ENCODE data around the gene DIP2A. TPM values are rescaled to one million over a fixed set of nuclear protein-coding genes. Genes with fewer than 3 reads are reported as not detected.

Gene DIP2A
- total and polyA plus RNA-seq, 2 experiments from 2014 or later: 18.5 to 36.3 TPM

GRCh38 chr21:46489162-46489663 is 30.5 kb downstream of the DIP2A start:
- H3K4me2 ChIP-seq: no peak overlapping the region
- peak; percentile 38; the same call in 1 of the 3 replicates for ATAC-seq
- H3K9me3 Mint-ChIP-seq: no peaks in the 10 kb centered on the region
- H3K4me3 ChIP-seq: no peak overlapping the region
- 0 out of 2 replicates have a peak overlapping the region, but pooled peaks have one; percentile 36 for H3K27ac ChIP-seq (ENCODE audit: low read depth)
- no peak overlapping the region for H3K27ac Mint-ChIP-seq
- no peak overlapping the region for H2AFZ ChIP-seq
- H3F3A ChIP-seq (replicated peaks; ENCODE audit: low read depth): no peaks in the 10 kb centered on the region
- H4K20me1 ChIP-seq (replicated peaks; ENCODE audit: insufficient read depth): peaks cover 20% of the 10 kb centered on the region
- H3K36me3 ChIP-seq (ENCODE audit: insufficient read depth): peaks cover 11% of the 10 kb centered on the region; the same call in 1 of the 2 replicates
- H3K36me3 Mint-ChIP-seq (ENCODE audit: low read depth): peaks cover 3% of the 10 kb centered on the region; the same call in 2 of the 3 replicates
- no peak for TF ChIP-seq JUNB (IDR thresholded peaks at IDR 0.05; ENCODE audit: unreplicated experiment)
- no peaks in the 10 kb centered on the region for H3K9me2 ChIP-seq (ENCODE audit: insufficient read depth)
- H3K4me1 Mint-ChIP-seq: peaks cover 4% of the 10 kb centered on the region; the same call in 2 of the 3 replicates
- no peaks in the 10 kb centered on the region for H3K27me3 ChIP-seq (ENCODE audit: insufficient read depth)
- H3K27me3 Mint-ChIP-seq (ENCODE audit: insufficient read depth, low read depth, poor library complexity): peaks cover 6% of the 10 kb centered on the region
- peaks cover 5% of the 10 kb centered on the region; the same call in 1 of the 2 replicates for H3K79me2 ChIP-seq (replicated peaks; ENCODE audit: insufficient read depth)
- no peaks in the 10 kb centered on the region for H3K4me1 ChIP-seq (ENCODE audit: insufficient read depth)
- no peak overlapping the region for H3K4me3 Mint-ChIP-seq
- no peak for DNase-seq (ENCODE audit: low spot score)

DNA sequence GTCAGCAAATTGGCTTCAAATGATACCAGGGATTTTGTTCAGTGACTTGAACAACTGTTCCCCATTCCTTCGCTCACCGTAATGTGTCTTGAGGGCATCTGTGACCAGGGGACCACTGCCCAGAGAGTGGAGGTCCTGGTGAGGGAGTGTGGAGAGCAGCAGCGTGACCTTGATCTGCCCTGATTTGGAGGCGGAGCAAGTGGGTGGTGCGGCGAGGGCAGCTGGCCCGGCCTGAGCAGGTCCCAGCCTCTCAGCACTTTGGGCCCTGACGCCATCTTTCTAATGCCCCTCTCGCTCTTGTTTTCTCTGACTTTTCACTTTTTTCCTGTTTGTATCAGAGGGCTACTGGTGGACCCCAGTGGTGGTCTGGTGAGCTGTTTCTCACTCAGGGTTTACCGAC is 31.1 kb downstream of the DIP2A start:
- no peaks in the 10 kb centered on the region for H3K9me2 ChIP-seq (ENCODE audit: insufficient read depth)
- no peak overlapping the region for H3K4me2 ChIP-seq
- Mint-ChIP-seq H3K9me3 (no peaks in the 10 kb centered on the region), H3K27ac (peak overlapping the region; percentile 90), H3K27me3 (ENCODE audit: insufficient read depth, low read depth, poor library complexity) (peaks cover 6% of the 10 kb centered on the region), H3K4me3 (no peak overlapping the region), H3K36me3 (ENCODE audit: low read depth) (peaks cover 3% of the 10 kb centered on the region; the same call in 2 of the 3 replicates), H3K4me1 (peaks cover 4% of the 10 kb centered on the region)
- no peak overlapping the region for H2AFZ ChIP-seq
- DNase-seq (ENCODE audit: low spot score) (peak; percentile 17), ATAC-seq (peak; percentile 91)
- peaks cover 15% of the 10 kb centered on the region for H4K20me1 ChIP-seq (replicated peaks; ENCODE audit: insufficient read depth)
- 0 out of 2 replicates have a peak overlapping the region, but pooled peaks have one; percentile 36 for H3K27ac ChIP-seq (ENCODE audit: low read depth)
- no peaks in the 10 kb centered on the region for H3K27me3 ChIP-seq (ENCODE audit: insufficient read depth)
- no peak overlapping the region for H3K4me3 ChIP-seq
- TF ChIP-seq, protein P1, sequence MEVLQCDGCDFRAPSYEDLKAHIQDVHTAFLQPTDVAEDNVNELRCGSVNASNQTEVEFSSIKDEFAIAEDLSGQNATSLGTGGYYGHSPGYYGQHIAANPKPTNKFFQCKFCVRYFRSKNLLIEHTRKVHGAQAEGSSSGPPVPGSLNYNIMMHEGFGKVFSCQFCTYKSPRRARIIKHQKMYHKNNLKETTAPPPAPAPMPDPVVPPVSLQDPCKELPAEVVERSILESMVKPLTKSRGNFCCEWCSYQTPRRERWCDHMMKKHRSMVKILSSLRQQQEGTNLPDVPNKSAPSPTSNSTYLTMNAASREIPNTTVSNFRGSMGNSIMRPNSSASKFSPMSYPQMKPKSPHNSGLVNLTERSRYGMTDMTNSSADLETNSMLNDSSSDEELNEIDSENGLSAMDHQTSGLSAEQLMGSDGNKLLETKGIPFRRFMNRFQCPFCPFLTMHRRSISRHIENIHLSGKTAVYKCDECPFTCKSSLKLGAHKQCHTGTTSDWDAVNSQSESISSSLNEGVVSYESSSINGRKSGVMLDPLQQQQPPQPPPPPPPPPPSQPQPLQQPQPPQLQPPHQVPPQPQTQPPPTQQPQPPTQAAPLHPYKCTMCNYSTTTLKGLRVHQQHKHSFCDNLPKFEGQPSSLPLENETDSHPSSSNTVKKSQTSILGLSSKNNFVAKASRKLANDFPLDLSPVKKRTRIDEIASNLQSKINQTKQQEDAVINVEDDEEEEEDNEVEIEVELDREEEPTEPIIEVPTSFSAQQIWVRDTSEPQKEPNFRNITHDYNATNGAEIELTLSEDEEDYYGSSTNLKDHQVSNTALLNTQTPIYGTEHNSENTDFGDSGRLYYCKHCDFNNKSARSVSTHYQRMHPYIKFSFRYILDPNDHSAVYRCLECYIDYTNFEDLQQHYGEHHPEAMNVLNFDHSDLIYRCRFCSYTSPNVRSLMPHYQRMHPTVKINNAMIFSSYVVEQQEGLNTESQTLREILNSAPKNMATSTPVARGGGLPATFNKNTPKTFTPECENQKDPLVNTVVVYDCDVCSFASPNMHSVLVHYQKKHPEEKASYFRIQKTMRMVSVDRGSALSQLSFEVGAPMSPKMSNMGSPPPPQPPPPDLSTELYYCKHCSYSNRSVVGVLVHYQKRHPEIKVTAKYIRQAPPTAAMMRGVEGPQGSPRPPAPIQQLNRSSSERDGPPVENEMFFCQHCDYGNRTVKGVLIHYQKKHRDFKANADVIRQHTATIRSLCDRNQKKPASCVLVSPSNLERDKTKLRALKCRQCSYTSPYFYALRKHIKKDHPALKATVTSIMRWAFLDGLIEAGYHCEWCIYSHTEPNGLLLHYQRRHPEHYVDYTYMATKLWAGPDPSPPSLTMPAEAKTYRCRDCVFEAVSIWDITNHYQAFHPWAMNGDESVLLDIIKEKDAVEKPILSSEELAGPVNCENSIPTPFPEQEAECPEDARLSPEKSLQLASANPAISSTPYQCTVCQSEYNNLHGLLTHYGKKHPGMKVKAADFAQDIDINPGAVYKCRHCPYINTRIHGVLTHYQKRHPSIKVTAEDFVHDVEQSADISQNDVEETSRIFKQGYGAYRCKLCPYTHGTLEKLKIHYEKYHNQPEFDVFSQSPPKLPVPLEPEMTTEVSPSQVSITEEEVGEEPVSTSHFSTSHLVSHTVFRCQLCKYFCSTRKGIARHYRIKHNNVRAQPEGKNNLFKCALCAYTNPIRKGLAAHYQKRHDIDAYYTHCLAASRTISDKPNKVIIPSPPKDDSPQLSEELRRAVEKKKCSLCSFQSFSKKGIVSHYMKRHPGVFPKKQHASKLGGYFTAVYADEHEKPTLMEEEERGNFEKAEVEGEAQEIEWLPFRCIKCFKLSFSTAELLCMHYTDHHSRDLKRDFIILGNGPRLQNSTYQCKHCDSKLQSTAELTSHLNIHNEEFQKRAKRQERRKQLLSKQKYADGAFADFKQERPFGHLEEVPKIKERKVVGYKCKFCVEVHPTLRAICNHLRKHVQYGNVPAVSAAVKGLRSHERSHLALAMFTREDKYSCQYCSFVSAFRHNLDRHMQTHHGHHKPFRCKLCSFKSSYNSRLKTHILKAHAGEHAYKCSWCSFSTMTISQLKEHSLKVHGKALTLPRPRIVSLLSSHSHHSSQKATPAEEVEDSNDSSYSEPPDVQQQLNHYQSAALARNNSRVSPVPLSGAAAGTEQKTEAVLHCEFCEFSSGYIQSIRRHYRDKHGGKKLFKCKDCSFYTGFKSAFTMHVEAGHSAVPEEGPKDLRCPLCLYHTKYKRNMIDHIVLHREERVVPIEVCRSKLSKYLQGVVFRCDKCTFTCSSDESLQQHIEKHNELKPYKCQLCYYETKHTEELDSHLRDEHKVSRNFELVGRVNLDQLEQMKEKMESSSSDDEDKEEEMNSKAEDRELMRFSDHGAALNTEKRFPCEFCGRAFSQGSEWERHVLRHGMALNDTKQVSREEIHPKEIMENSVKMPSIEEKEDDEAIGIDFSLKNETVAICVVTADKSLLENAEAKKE (CRISPR knock-in tag; IDR thresholded peaks at IDR 0.05): no peak
- no peak for TF ChIP-seq ZNF331 (CRISPR knock-in tag; IDR thresholded peaks at IDR 0.05; ENCODE audit: low read depth)
- H3K4me1 ChIP-seq (ENCODE audit: insufficient read depth): no peaks in the 10 kb centered on the region
- peaks cover 11% of the 10 kb centered on the region; the same call in 1 of the 2 replicates for H3K36me3 ChIP-seq (ENCODE audit: insufficient read depth)
- no peaks in the 10 kb centered on the region for H3F3A ChIP-seq (replicated peaks; ENCODE audit: low read depth)
- H3K79me2 ChIP-seq (replicated peaks; ENCODE audit: insufficient read depth): no peaks in the 10 kb centered on the region

Measured in GM23338 (cell line).